Retinal pigment epithelial cell (primary cell): Measurements from ENCODE around the gene CHIT1.
"Not testable (repeated sequence)": the region's sequence is repeated elsewhere in the genome, so short reads cannot be mapped to it uniquely, and the experiment has no call there.

ENCODE experiments used
- DNase-seq: peaks from one replicate; pipeline ENCODE4 v3.0.0-alpha.2; 2010; ENCODE audit warnings: low read depth
- H3K4me3 ChIP-seq: 2 replicates; pipeline ENCODE4 v1.5.1; 2011; ENCODE audit warnings: mild to moderate bottlenecking, low read length, control low read depth, moderate library complexity
- TF ChIP-seq, protein P1 (sequence below): conservative IDR thresholded peaks from 2 replicates; pipeline ENCODE4 v1.5.1; 2011; ENCODE audit warnings: low read depth, low read length, control low read depth, inconsistent platforms

CHIT1 gene

GRCh38 chr1:203239526-203240305 lies 10.2 kb upstream of the CHIT1 start:
- no peak for DNase-seq
- TF ChIP-seq, protein P1, sequence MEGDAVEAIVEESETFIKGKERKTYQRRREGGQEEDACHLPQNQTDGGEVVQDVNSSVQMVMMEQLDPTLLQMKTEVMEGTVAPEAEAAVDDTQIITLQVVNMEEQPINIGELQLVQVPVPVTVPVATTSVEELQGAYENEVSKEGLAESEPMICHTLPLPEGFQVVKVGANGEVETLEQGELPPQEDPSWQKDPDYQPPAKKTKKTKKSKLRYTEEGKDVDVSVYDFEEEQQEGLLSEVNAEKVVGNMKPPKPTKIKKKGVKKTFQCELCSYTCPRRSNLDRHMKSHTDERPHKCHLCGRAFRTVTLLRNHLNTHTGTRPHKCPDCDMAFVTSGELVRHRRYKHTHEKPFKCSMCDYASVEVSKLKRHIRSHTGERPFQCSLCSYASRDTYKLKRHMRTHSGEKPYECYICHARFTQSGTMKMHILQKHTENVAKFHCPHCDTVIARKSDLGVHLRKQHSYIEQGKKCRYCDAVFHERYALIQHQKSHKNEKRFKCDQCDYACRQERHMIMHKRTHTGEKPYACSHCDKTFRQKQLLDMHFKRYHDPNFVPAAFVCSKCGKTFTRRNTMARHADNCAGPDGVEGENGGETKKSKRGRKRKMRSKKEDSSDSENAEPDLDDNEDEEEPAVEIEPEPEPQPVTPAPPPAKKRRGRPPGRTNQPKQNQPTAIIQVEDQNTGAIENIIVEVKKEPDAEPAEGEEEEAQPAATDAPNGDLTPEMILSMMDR: no peak
- no peak overlapping the region for H3K4me3 ChIP-seq

GRCh38 chr1:203239081-203239480 lies 9.6 kb upstream of the CHIT1 start:
- H3K4me3 ChIP-seq: no peak overlapping the region
- TF ChIP-seq, protein P1: no peak
- DNase-seq: no peak

DNA sequence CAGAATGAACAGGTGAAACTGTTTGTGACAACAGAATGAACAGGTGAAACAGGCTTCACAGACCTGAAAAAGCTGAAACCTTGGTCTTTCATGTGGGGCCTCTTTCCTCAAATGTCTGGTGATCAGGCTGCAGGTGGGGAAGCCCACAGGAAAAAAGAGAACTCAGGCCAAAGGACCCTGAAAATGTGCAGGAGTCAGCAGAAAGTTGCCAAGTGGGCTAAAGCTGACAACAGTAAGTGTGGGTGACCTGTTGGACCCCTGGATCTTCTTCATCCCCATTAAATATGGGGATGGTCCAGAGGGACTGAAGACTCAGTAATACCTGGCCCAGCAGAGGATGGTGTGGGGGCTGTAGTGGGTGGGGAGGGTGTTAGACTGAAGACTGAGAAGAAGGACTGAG lies 9.1 kb upstream of the CHIT1 start:
- no peak for DNase-seq
- TF ChIP-seq, protein P1: no peak
- H3K4me3 ChIP-seq: no peak overlapping the region

GRCh38 chr1:203234901-203235300 lies 5.4 kb upstream of the CHIT1 start:
- not testable (repeated sequence) for DNase-seq, H3K4me3 ChIP-seq

DNA sequence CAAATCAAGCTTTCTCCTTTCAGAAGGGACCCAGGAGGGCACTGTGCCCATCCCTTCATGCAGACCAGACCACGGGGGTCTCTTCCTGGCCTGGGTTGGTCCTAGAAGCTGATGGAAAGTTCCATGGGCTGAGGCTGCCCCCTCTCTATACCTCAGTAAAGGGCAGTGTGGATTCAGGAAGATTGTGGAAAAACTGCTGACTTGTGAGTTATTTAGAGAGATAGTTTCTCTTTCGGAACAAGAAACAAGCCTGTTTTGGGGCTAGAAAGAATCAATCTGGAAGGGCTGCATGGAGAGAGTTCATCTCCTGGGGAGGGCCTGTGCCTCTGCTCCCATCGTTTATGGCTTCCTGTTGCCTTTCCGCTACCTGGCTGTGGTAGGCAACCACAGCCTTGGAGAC lies 803 bp downstream of the CHIT1 start:
- TF ChIP-seq, protein P1: no peak
- H3K4me3 ChIP-seq: no peak overlapping the region
- DNase-seq: no peak

- TF ChIP-seq, protein P1: no peak
- H3K4me3 ChIP-seq: no peak overlapping the region
- DNase-seq: no peak
Measured at GRCh38 chr1:203227371-203228083, 1.9 kb downstream of the CHIT1 start.

DNA sequence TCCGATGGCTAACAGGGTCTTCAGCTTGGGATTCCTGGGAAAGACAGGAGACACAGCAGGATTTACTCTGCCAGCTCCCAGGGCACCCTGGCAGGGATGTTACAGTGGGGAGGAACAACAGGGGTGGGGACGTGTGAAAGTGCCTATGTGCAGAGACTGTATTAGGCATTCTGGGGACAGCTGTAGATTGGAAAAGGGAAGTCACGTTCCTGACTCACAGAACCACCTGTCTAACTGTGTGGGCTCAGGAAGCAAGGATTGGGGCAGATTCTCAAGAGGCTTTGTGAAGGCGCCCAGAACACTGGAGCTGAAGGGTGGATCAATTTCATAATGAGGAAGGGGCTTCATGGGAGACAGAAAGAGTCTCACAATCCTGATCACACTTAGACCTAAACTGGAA lies 4.4 kb downstream of the CHIT1 start:
- TF ChIP-seq, protein P1: no peak
- no peak for DNase-seq
- H3K4me3 ChIP-seq: no peak overlapping the region
